GM12801 (cell line): ENCODE measurements around the gene PRICKLE4.

Experiments used
- TF ChIP-seq, protein P1 (sequence below): IDR thresholded peaks from one replicate; pipeline ENCODE4 v1.5.1; 2011; ENCODE audit warnings: control low read depth; ENCODE audit not compliant: insufficient read length; ENCODE audit errors: extremely low read depth

The PRICKLE4 gene

DNA sequence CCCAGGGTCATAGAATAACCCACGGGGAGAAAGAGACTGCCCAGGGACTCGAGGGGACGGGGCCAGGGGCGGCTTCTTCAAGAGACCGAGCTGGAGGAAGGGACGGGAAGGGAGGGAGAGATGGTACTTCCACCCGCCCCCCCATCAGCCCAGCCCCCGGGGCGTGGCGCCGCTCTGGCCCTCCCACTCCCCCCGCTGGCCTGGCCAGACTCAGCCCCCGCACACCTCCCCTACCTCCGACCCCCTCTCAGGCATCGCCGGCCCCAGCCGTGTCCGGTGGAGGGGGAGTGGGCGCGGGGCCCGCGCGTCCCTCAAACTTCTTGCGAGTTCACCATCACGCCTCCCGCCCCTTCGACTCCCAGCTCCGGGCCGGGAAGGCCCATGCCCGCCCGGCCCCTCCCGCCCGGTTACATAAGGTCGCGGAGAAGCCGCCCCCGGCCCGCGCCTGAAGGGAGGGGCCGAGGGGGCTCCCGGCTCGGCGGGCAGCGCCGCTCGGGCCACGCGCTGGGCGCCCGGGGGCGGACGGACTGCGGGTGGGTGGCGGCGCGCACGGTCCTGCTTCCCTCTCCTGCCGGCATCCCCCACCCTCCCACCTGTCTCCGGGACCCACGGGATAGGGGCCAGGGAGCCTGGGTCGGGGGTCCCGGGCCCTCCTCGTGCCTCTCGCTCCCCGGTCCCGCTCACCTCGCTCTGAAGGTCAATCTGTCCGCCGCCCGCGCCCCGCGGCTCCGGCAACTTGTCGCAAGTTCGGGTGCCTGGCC, 45.7 kb upstream of the PRICKLE4 start:
- TF ChIP-seq, protein P1, sequence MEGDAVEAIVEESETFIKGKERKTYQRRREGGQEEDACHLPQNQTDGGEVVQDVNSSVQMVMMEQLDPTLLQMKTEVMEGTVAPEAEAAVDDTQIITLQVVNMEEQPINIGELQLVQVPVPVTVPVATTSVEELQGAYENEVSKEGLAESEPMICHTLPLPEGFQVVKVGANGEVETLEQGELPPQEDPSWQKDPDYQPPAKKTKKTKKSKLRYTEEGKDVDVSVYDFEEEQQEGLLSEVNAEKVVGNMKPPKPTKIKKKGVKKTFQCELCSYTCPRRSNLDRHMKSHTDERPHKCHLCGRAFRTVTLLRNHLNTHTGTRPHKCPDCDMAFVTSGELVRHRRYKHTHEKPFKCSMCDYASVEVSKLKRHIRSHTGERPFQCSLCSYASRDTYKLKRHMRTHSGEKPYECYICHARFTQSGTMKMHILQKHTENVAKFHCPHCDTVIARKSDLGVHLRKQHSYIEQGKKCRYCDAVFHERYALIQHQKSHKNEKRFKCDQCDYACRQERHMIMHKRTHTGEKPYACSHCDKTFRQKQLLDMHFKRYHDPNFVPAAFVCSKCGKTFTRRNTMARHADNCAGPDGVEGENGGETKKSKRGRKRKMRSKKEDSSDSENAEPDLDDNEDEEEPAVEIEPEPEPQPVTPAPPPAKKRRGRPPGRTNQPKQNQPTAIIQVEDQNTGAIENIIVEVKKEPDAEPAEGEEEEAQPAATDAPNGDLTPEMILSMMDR = no peak

DNA sequence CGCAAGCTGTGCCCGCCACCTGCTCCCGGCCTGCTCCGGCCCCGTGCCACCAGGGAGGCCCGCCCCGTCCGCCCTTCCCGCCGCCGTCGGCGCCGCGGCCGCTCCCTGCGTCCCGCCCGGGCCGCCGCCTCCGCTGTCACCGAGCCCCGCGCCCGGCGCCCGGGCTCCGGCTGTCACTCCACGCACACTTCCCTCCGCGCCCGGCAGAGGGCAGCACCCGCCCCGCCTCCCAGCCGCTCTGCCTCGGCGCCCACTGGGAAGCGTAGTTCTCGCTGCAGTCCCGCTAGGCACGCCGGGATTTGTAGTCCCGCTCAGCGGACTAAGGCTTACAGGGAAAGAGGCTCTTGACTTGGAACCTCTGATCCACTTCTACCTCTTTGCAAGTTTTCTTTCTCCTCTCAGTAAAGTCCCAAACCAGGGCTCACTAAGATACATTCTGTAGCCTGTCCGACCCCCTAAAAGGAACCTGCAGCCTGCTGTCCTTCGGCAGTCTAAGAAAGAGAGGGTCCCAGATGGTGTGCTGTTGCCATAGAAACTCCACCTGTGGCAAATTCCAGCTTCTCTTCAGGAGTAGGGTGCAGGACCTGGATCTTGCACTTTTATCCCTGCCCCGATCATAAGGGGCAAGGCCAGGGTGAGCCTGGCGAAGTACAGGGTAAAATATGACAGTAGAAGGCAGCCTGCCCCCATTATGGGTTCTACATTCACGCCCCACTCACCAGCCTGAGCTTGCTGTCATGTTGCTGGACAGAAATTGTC, 45.0 kb upstream of the PRICKLE4 start, which contains the start of gene TFEB:
Gene TFEB (minus strand): TSS at position 182 of the 759 bp plus-strand sequence. CDS start 44,395 bp downstream, outside the sequence.
- TF ChIP-seq, protein P1 = no peak

DNA sequence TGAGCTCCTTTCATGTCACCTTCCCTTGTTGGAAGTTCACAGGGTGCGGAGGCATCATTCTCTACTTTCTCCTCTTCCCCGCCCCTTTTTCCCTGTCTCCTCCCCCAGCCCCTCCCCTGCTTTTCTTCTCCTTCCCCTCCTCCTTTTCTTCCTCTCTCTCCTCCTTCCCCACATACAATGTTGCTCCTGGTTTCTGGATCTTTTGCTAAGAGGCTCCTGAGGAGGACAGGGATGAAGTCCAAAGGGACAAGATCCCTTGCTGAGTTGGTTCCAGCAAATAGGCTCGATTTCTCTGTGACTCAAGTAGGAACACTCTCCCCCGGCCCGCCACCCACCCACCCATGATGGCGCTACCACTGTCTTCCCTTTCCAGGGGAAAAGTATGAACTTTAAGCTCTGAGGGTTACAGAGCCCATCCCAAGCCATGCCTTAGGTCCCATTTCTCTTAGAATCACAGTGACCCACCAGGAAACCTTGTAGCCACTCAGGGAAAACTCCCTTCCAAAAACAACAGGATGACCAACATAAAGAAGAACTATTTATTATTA, 44.3 kb upstream of the PRICKLE4 start:
- TF ChIP-seq, protein P1 = no peak

DNA sequence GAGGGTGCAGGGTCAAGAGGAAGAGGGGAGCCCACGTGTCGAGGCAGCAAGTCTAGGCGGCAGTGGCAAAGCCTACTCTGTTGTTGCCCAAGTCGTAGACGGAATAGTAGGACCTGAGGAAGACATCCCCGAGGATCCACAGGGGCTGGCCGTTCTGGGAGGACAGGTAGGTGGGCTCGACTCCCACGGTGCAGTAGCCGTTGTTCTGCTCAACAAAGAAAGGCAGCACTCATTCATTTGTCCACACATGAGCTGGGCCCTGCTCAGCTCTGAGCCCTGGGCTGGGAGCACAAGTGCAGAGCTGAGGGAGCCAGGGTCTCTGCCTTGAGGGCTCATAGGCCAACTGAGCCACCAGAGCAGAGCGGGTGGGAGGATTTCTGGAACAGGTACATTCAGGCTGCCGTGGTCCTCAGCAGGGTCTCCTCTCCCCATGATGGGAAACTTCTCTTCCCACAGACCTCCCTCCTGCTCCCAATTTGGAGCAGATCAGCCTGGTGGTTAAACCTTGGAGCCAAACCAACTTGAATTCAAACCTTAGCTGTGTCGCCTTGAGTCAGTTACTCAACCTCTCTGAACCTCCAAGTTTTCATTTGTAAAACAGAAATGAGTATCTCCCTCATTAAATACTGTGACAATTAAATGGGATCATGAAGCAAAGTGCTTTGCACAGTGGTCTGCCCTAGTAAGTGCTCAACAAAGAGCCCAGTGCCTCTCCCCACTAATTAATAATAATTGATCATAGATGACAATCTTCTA, 43.6 kb upstream of the PRICKLE4 start:
- TF ChIP-seq, protein P1 = no peak

DNA sequence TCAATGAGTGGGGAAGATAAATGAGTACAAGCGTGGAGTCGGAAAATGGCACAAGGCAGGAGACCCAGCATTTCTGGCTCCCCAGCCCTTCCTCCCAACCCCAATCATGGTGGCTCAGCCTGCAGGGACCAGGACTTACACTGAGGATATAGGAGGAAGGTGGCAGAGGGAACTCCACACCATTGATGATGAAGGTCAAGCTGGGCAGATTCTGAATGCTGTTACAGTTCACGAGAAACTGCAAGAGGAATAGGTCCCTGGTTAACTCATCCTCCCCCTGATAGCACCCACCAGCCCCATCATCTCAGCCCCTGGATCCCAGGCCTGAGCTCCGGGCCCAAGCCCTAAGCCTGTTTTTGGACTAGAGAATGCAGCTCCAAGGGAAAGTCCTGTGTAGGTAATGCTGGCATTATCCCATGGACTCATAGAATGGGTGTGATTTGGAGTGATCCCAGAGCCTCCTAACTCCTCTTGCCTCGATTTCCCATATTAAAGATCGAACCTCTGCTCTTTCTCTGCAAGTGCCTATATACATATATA, 42.9 kb upstream of the PRICKLE4 start:
- TF ChIP-seq, protein P1 = no peak

DNA sequence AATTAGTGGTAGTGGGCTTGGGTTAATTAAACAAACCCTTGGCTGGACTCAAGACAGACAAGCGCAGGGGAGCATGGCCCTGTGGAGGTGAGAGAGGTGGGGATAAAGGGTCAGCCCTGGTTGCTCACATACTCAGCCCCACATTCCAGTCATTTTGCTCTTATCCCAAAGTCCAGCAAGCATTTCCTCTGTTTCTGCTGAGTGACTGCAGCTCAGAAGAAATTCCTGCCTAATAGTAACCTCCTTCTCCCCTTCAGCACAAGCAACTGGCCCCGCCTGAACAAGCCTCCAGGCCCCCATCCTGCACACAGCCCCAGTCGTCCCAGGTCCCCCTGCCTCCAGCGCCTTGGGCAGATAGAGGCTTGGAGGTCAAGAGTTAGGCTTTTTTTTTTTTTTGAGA, 41.5 kb upstream of the PRICKLE4 start:
- TF ChIP-seq, protein P1 = no peak
